Common myeloid progenitor, CD34-positive (primary cell): Measurements from ENCODE around the gene RUSF1.

Experiments used
- CTCF ChIA-PET: fragments of 350-600 bp; sonication (Branson Sonifier 250); formaldehyde crosslinking; loops from one replicate; lab custom pipeline; 2021; ENCODE audit warnings: antibody characterized with exemption; lab: Charles Lee
- POLR2A ChIA-PET: fragments of 350-600 bp; sonication (Branson Sonifier 250); formaldehyde crosslinking; loops from one replicate; lab custom pipeline; 2021; ENCODE audit warnings: antibody characterized with exemption; lab: Charles Lee
- DNase-seq, 3 donors: peaks; one replicate each; pipeline versions ENCODE4 v3.0.0 to v3.0.0-alpha.2; 2013
- H3K27ac ChIP-seq, 2 experiments: 1 replicate in 1 of 2; 2 replicates in 1 of 2; pipeline ENCODE4 v1.7.0; 2013; ENCODE audit warnings: inconsistent platforms in 2 of 2, low read length in 2 of 2, mild to moderate bottlenecking in 2 of 2, low read depth in 1 of 2, moderate library complexity in 1 of 2; ENCODE audit not compliant: severe bottlenecking in 2 of 2, insufficient read depth in 1 of 2, poor library complexity in 1 of 2
- H3K27me3 ChIP-seq, 5 experiments: replicated peaks in 2 of 5; 1 replicate in 3 of 5; 2 replicates in 2 of 5; pipeline versions ENCODE4 v1.6.1 to v1.7.0; 2013; ENCODE audit warnings: low read length in 4 of 5, mild to moderate bottlenecking in 2 of 5, moderate library complexity in 2 of 5, inconsistent platforms in 1 of 5; ENCODE audit not compliant: insufficient read depth in 5 of 5, control insufficient read depth in 4 of 5
- H3K36me3 ChIP-seq, 4 experiments: 1 replicate in 2 of 4; 2 replicates in 2 of 4; pipeline versions ENCODE4 v1.6.1 to v1.7.0; 2013; ENCODE audit warnings: low read length in 3 of 4, control low read depth in 1 of 4, mild to moderate bottlenecking in 1 of 4; ENCODE audit not compliant: control insufficient read depth in 4 of 4, insufficient read depth in 4 of 4
- H3K4me1 ChIP-seq, 4 experiments: 1 replicate in 3 of 4; 2 replicates in 1 of 4; pipeline versions ENCODE4 v1.6.1 to v1.7.1; 2013; ENCODE audit warnings: low read length in 3 of 4, mild to moderate bottlenecking in 3 of 4, control low read depth in 1 of 4, inconsistent platforms in 1 of 4, moderate library complexity in 1 of 4; ENCODE audit not compliant: control insufficient read depth in 4 of 4, insufficient read depth in 4 of 4; ENCODE audit errors: control extremely low read depth in 1 of 4
- H3K4me3 ChIP-seq, 7 experiments: 1 replicate in 4 of 7; 2 replicates in 3 of 7; pipeline versions ENCODE4 v1.5.1 to v1.7.0; 2013; ENCODE audit warnings: mild to moderate bottlenecking in 7 of 7, low read length in 6 of 7, moderate library complexity in 6 of 7, inconsistent platforms in 2 of 7, low read depth in 2 of 7, control low read depth in 1 of 7; ENCODE audit not compliant: insufficient read depth in 4 of 7, control insufficient read depth in 1 of 7; ENCODE audit errors: extremely low read depth in 1 of 7
- H3K9me3 ChIP-seq, 5 experiments: 1 replicate in 4 of 5; 2 replicates in 1 of 5; pipeline versions ENCODE4 v1.6.1 to v1.7.1; 2013; ENCODE audit warnings: low read length in 4 of 5, mild to moderate bottlenecking in 2 of 5, inconsistent platforms in 1 of 5, low read depth in 1 of 5, moderate library complexity in 1 of 5; ENCODE audit not compliant: control insufficient read depth in 4 of 5, insufficient read depth in 2 of 5; ENCODE audit errors: control extremely low read depth in 1 of 5
- WGBS: methylation state at CpG from one replicate; pipeline ENCODE4 v1.1.5; 2013; ENCODE audit not compliant: insufficient coverage; 5-methylcytosine and 5-hydroxymethylcytosine counted together

Gene RUSF1

GRCh38 chr16:31535737-31536136, 27.5 kb upstream of the RUSF1 start:
- 0% methylated on average over 6 of the region's 9 CpGs for WGBS
- no peaks in the 10 kb centered on the region for H3K36me3 ChIP-seq
- peak overlapping the region in 1 of 2 experiments; percentile 72 for H3K27ac ChIP-seq
- peaks cover 0 to 14% (median 0%) of the 10 kb centered on the region in 5 experiments for H3K9me3 ChIP-seq
- peak; percentile 92 to 98 (median 96) for DNase-seq
- H3K27me3 ChIP-seq: no peaks in the 10 kb centered on the region
- peak overlapping the region in 5 of 7 experiments; percentile 5 to 78 (median 34) for H3K4me3 ChIP-seq
- ChIA-PET CTCF (interaction anchor here (0.7 to 2.1 kb wide), 5 partner anchors 29 to 334 kb away, joined by 3 to 10 read pairs (median 3); partner anchors contain the start of gene RUSF1), POLR2A (interaction anchor here (0.5 to 1.0 kb wide), 2 partner anchors 27 to 72 kb away, joined by 5 to 6 read pairs; partner anchors contain the start of gene RUSF1)
- H3K4me1 ChIP-seq: peaks cover 6 to 50% (median 27%) of the 10 kb centered on the region in 4 experiments

DNA sequence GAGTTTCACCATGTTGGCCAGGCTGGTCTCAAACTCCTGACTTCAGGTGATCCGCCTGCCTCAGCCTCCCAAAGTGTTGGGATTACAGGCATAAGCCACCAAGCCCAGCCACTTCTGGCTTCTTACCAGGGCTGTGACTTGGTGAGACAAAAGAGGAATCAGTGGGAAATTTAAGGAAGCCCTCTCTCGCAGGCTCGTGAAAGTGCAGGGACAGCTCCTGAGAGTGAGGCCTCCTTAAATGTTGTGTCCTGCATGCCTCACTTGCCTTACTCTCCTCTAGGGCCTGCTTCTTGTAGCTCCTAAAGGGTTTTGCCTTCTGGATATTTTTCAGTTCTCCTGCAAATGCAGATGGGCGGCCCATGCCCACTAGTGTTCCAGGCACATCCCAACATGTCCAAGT, 24.7 kb upstream of the RUSF1 start:
- H3K9me3 ChIP-seq: peaks cover 0 to 3% (median 0%) of the 10 kb centered on the region in 5 experiments
- peaks cover 0 to 4% (median 0%) of the 10 kb centered on the region in 5 experiments for H3K27me3 ChIP-seq
- H3K27ac ChIP-seq: no peak overlapping the region
- ChIA-PET POLR2A (no interaction called here), CTCF (no interaction called here)
- no peak for DNase-seq
- no peaks in the 10 kb centered on the region for H3K36me3 ChIP-seq
- 54% methylated on average over 3 of the region's 4 CpGs for WGBS
- H3K4me3 ChIP-seq: no peak overlapping the region
- H3K4me1 ChIP-seq: peaks cover 6 to 53% (median 32%) of the 10 kb centered on the region in 4 experiments

DNA sequence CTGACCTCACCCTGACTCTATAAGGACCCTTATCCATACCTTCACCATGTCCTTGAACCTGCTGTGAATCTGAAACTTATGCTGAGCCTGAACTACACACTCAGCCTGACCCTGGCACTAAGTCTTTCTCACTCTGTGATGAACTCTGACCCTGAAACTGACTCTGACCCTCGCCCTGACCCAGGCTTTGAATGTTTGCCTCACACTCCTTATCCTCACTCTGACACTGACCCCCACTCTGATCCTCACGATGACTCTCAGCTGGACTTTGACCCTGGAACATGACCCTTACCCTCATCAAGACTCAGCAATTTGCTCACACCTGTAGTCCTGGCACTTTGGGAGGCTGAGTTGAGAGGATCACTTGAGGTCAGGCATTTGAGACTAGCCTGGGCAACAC, 23.9 kb upstream of the RUSF1 start:
- POLR2A ChIA-PET: no interaction called here
- WGBS: 86% methylated on average over 2 of the region's 2 CpGs
- peaks cover 0 to 4% (median 0%) of the 10 kb centered on the region in 5 experiments for H3K27me3 ChIP-seq

GRCh38 chr16:31531096-31531495, 22.9 kb upstream of the RUSF1 start:
- no peaks in the 10 kb centered on the region for H3K9me3 ChIP-seq
- ChIA-PET POLR2A (no interaction called here), CTCF (no interaction called here)
- H3K4me1 ChIP-seq: peaks cover 2 to 35% (median 21%) of the 10 kb centered on the region in 4 experiments
- H3K27me3 ChIP-seq: peaks cover 0 to 4% (median 0%) of the 10 kb centered on the region in 5 experiments
- no peaks in the 10 kb centered on the region for H3K36me3 ChIP-seq
- no peak overlapping the region for H3K27ac ChIP-seq
- no peak for DNase-seq
- WGBS: 60% methylated on average over 1 of the region's 1 CpG
- no peak overlapping the region for H3K4me3 ChIP-seq

More for the DNA sequence above, 23.9 kb upstream of the RUSF1 start:
- DNase-seq: no peak
- CTCF ChIA-PET: no interaction called here
- Histone ChIP-seq H3K36me3 (no peaks in the 10 kb centered on the region), H3K4me1 (peaks cover 6 to 45% (median 28%) of the 10 kb centered on the region in 4 experiments), H3K9me3 (no peaks in the 10 kb centered on the region), H3K27ac (no peak overlapping the region), H3K4me3 (no peak overlapping the region)

- ChIA-PET POLR2A (no interaction called here), CTCF (no interaction called here)
- H3K27ac ChIP-seq: no peak overlapping the region
- 100% methylated on average over 2 of the region's 5 CpGs for whole genome bisulfite sequencing
- peaks cover 0 to 29% (median 15%) of the 10 kb centered on the region in 4 experiments for H3K4me1 ChIP-seq
- no peak overlapping the region for H3K4me3 ChIP-seq
- H3K27me3 ChIP-seq: peaks cover 0 to 4% (median 0%) of the 10 kb centered on the region in 5 experiments
- H3K36me3 ChIP-seq: no peaks in the 10 kb centered on the region
- no peak for DNase-seq
- H3K9me3 ChIP-seq: no peaks in the 10 kb centered on the region
Observed at GRCh38 chr16:31530405-31530804, 22.2 kb upstream of the RUSF1 start.

- peaks cover 0 to 24% (median 11%) of the 10 kb centered on the region in 4 experiments for H3K4me1 ChIP-seq
- ChIA-PET POLR2A (no interaction called here), CTCF (interaction anchor here (1.1 to 1.6 kb wide), 2 partner anchors 8 to 23 kb away, joined by 3 to 4 read pairs; no protein-coding TSS in a partner anchor)
- H3K9me3 ChIP-seq: no peaks in the 10 kb centered on the region
- no peak for DNase-seq
- WGBS: 80% methylated on average over 13 of the region's 17 CpGs
- H3K4me3 ChIP-seq: peak overlapping the region in 5 of 7 experiments; percentile 46 to 73 (median 51)
- peaks cover 0 to 4% (median 0%) of the 10 kb centered on the region in 5 experiments for H3K27me3 ChIP-seq
- H3K36me3 ChIP-seq: no peaks in the 10 kb centered on the region
- no peak overlapping the region for H3K27ac ChIP-seq
Observed at GRCh38 chr16:31529937-31530312, 21.7 kb upstream of the RUSF1 start.
